DMS53 (cell line): ENCODE measurements around the gene KLK15.
A peak's percentile ranks its signal among the peaks of the same experiment; 100 is the strongest.

Experiments used
- DNase-seq: peaks from one replicate; lab custom pipeline; 2025; lab: John Stamatoyannopoulos, UW

The KLK15 gene, protein sequence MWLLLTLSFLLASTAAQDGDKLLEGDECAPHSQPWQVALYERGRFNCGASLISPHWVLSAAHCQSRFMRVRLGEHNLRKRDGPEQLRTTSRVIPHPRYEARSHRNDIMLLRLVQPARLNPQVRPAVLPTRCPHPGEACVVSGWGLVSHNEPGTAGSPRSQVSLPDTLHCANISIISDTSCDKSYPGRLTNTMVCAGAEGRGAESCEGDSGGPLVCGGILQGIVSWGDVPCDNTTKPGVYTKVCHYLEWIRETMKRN

GRCh38 chr19:50833117-50833801 is at the start of gene KLK15:
Gene KLK15 (minus strand): TSS chr19:50833574. CDS start chr19:50831492, 2,082 bp downstream.
- no peak for DNase-seq

DNA sequence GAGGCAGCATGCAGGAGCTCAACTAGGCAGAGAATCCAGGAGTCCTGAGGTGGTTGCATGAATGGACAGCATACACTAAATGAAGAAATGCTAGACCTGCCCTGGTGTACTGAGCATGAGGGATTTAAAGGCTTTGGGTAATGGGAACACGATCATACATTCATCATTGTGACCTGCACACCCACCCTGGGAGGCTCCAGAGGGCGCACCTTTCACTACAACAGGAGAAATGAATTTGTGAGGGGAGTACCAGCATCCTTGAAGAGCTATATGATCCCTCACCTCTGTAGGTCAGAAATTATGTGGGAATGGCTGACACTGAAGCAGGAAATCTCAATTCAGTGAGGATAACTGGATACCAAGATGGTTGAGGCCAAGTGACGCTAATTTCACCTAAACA is 48.8 kb upstream of the KLK15 start:
- DNase-seq = no peak

DNA sequence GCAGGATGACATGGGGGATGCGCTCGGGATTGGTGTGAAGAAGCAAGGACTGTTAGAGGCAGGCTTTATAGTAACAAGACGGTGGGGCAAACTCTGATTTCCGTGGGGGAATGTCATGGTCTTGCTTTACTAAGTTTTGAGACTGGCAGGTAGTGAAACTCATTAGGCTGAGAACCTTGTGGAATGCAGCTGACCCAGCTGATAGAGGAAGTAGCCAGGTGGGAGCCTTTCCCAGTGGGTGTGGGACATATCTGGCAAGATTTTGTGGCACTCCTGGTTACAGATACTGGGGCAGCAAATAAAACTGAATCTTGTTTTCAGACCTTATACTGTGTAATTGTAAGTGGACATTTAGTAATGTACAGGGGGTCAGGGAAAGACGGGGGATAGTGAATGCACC is 46.9 kb upstream of the KLK15 start:
- no peak for DNase-seq

DNA sequence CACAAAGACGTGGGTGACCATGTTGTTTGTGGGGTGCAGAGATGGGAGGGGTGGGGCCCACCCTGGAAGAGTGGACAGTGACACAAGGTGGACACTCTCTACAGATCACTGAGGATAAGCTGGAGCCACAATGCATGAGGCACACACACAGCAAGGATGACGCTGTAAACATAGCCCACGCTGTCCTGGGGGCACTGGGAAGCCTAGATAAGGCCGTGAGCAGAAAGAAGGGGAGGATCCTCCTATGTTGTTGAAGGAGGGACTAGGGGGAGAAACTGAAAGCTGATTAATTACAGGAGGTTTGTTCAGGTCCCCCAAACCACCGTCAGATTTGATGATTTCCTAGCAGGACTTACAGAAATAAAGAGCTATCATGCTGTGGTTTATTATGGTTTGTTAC is 45.5 kb upstream of the KLK15 start:
- DNase-seq = no peak

- DNase-seq = peak; percentile 85
Measured at GRCh38 chr19:50877338-50877737, 44.0 kb upstream of the KLK15 start.

- DNase-seq = peak; percentile 25
Measured at GRCh38 chr19:50876456-50876855, 43.1 kb upstream of the KLK15 start.

DNA sequence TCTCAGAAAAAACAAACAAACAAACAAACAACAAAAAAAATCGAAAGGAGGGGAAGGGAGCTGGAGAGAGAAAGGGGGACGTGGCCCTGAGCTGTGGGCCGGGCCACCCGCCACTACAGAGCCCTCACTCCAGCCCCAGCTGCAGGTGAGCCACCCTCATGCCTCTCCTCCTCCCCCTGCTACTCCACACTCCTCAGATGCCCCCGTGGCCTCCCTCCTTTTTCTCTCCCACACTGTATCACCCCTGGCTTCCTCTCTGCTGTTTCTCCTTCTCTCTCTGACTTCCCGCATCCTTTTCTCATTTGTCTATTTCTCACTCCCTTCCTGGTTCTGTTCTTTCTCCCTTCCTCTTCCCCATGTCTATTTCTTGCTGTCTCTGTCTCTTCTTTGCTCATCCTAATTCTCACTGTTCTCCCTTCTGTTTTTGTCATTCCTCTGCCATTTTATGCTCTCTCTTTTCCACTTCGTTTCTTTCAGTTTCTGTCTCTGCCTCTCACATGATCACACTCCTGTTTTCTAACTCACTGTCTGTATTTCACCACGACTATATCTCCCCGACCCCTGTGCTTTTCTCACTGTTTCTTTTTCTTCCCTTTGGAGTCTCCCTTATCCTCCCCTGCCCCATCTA is 42.5 kb upstream of the KLK15 start:
- no peak for DNase-seq

- DNase-seq = no peak
Measured at GRCh38 chr19:50874211-50874610, 40.8 kb upstream of the KLK15 start.

DNA sequence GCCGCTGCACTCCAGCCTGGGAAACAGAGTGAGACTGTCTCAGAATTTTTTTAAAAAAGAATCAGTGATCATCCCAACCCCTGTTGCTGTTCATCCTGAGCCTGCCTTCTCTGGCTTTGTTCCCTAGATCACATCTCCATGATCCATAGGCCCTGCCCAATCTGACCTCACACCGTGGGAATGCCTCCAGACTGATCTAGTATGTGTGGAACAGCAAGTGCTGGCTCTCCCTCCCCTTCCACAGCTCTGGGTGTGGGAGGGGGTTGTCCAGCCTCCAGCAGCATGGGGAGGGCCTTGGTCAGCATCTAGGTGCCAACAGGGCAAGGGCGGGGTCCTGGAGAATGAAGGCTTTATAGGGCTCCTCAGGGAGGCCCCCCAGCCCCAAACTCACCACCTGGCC is 39.7 kb upstream of the KLK15 start, which contains the start of gene KLK2:
Gene KLK2, plus strand, starts transcription at position 384 of the 400 bp plus-strand sequence. CDS start 35 bp downstream, outside the sequence.
- DNase-seq = no peak

DNA sequence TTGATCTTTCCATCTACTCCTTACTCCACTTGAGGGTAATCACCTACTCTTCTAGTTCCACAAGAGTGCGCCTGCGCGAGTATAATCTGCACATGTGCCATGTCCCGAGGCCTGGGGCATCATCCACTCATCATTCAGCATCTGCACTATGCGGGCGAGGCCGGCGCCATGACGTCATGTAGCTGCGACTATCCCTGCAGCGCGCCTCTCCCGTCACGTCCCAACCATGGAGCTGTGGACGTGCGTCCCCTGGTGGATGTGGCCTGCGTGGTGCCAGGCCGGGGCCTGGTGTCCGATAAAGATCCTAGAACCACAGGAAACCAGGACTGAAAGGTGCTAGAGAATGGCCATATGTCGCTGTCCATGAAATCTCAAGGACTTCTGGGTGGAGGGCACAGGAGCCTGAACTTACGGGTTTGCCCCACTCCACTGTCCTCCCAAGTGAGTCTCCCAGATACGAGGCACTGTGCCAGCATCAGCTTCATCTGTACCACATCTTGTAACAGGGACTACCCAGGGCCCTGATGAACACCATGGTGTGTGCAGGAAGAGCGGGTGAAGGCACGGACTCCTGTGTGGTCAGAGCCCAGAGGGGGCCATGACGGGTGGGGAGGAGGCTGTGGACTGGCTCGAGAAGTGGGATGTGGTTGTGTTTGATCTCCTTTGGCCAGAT is 37.2 kb upstream of the KLK15 start:
- DNase-seq = no peak

DNA sequence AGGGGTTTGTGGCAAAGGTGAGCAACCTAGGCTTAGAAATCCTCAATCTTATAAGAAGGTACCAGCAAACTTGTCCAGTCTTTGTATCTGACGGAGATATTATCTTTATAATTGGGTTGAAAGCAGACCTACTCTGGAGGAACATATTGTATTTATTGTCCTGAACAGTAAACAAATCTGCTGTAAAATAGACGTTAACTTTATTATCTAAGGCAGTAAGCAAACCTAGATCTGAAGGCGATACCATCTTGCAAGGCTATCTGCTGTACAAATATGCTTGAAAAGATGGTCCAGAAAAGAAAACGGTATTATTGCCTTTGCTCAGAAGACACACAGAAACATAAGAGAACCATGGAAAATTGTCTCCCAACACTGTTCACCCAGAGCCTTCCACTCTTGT is 36.1 kb upstream of the KLK15 start:
- DNase-seq = no peak

DNA sequence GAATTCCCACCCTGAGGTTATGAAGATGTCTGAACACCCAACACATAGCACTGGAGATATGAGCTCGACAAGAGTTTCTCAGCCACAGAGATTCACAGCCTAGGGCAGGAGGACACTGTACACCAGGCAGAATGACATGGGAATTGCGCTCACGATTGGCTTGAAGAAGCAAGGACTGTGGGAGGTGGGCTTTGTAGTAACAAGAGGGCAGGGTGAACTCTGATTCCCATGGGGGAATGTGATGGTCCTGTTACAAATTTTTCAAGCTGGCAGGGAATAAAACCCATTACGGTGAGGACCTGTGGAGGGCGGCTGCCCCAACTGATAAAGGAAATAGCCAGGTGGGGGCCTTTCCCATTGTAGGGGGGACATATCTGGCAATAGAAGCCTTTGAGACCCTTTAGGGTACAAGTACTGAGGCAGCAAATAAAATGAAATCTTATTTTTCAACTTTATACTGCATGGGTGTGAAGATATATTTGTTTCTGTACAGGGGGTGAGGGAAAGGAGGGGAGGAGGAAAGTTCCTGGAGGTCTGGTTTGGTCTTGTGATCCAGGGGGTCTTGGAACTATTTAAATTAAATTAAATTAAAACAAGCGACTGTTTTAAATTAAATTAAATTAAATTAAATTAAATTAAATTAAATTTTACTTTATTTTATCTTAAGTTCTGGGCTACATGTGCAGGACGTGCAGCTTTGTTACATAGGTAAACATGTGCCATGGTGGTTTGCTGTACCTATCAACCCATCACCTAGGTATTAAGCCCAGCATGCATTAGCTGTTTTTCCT is 28.3 kb upstream of the KLK15 start:
- no peak for DNase-seq

DNA sequence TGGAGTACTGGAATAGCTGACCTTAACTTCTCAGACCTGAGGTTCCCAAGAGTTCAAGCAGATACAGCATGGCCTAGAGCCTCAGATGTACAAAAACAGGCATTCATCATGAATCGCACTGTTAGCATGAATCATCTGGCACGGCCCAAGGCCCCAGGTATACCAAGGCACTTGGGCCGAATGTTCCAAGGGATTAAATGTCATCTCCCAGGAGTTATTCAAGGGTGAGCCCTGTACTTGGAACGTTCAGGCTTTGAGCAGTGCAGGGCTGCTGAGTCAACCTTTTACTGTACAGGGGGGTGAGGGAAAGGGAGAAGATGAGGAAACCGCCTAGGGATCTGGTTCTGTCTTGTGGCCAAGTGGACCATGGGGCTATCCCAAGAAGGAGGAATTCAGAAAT is 27.6 kb upstream of the KLK15 start:
- no peak for DNase-seq

DNA sequence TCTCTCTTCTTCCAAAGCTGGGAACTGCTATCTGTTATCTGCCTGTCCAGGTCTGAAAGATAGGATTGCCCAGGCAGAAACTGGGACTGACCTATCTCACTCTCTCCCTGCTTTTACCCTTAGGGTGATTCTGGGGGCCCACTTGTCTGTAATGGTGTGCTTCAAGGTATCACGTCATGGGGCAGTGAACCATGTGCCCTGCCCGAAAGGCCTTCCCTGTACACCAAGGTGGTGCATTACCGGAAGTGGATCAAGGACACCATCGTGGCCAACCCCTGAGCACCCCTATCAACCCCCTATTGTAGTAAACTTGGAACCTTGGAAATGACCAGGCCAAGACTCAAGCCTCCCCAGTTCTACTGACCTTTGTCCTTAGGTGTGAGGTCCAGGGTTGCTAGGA is 26.5 kb upstream of the KLK15 start:
- DNase-seq = no peak

- peak; percentile 93 for DNase-seq
Measured at GRCh38 chr19:50858886-50859285, 25.5 kb upstream of the KLK15 start.

GRCh38 chr19:50857366-50857765 is 24.0 kb upstream of the KLK15 start:
- no peak for DNase-seq

DNA sequence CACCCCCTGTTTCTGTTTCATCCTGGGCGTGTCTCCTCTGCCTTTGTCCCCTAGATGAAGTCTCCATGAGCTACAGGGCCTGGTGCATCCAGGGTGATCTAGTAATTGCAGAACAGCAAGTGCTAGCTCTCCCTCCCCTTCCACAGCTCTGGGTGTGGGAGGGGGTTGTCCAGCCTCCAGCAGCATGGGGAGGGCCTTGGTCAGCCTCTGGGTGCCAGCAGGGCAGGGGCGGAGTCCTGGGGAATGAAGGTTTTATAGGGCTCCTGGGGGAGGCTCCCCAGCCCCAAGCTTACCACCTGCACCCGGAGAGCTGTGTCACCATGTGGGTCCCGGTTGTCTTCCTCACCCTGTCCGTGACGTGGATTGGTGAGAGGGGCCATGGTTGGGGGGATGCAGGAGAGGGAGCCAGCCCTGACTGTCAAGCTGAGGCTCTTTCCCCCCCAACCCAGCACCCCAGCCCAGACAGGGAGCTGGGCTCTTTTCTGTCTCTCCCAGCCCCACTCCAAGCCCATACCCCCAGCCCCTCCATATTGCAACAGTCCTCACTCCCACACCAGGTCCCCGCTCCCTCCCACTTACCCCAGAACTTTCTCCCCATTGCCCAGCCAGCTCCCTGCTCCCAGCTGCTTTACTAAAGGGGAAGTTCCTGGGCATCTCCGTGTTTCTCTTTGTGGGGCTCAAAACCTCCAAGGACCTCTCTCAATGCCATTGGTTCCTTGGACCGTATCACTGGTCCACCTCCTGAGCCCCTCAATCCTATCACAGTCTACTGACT is 21.4 kb upstream of the KLK15 start, which contains the start of gene KLK3:
Gene KLK3, plus strand, starts transcription at position 280 of the 775 bp plus-strand sequence. Its CDS starts 41 bp downstream, at position 321.
- DNase-seq = no peak

DNA sequence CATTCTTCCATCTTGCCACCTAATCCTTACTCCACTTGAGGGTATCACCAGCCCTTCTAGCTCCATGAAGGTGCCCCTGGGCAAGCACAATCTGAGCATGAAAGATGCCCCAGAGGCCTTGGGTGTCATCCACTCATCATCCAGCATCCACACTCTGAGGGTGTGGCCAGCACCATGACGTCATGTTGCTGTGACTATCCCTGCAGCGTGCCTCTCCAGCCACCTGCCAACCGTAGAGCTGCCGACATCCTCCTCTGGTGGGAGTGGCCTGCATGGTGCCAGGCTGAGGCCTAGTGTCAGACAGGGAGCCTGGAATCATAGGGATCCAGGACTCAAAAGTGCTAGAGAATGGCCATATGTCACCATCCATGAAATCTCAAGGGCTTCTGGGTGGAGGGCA is 18.2 kb upstream of the KLK15 start:
- DNase-seq = peak; percentile 45

DNA sequence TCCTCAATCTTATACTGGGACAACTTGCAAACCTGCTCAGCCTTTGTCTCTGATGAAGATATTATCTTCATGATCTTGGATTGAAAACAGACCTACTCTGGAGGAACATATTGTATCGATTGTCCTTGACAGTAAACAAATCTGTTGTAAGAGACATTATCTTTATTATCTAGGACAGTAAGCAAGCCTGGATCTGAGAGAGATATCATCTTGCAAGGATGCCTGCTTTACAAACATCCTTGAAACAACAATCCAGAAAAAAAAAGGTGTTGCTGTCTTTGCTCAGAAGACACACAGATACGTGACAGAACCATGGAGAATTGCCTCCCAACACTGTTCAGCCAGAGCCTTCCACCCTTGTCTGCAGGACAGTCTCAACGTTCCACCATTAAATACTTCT is 17.4 kb upstream of the KLK15 start:
- no peak for DNase-seq

DNA sequence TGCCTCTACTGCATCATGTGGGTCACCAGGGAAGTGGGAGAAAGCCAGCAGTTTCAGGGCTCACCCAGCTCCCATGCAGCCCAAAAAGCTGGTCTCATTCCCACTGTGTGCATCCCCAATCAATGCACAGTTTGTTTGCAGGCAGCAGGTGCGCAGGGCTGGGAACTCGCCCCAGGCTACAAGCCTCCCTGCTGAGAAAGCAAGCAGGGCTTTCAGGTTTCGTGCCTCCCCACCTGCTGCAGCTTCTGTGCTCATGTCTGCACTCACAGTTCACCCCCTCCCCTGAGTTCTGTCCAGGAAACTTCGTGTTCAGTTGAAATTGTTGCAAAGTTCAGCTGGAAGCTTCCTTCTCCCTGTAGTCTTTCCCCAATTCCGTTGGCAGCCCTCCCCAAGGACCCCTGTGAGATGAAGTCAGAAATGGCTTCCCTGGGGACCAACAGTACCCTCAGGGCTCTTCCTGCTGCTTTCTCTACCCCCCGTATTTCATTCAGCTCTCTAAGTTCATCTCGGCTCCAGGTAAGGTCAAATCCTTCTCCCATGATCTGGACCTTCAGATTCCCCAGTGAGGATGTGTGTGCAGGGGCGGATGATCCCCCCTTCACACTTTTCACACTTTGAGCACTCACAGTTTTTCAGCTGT is 11.0 kb upstream of the KLK15 start:
- peak; percentile 17 for DNase-seq
